MM.1S (cell line): ENCODE results near the gene RNLS.
"Not testable (repeated sequence)": the region's sequence is repeated elsewhere in the genome, so short reads cannot be mapped to it uniquely, and the experiment has no call there.

Experiments used
- DNase-seq: peaks from one replicate; pipeline ENCODE4 v3.0.0-alpha.2; 2015
- H2AFZ ChIP-seq: fragments of 300-600 bp; sonication (generic); 2 replicates; pipeline ENCODE4 v1.6.0; 2016; ENCODE audit warnings: antibody characterized with exemption, low read length
- H3F3A ChIP-seq: fragments of 300-600 bp; sonication (generic); 2 replicates; pipeline ENCODE4 v1.6.1; 2016; ENCODE audit warnings: mild to moderate bottlenecking, antibody characterized with exemption, low read length, moderate library complexity, mixed read lengths; ENCODE audit not compliant: insufficient read depth
- H3K27ac ChIP-seq: fragments of 300-600 bp; sonication (generic); 2 replicates; pipeline ENCODE4 v1.5.1; 2016; ENCODE audit warnings: mild to moderate bottlenecking, low read length
- H3K27me3 ChIP-seq: fragments of 300-600 bp; sonication (generic); replicated peaks from 2 replicates; pipeline ENCODE4 v1.6.0; 2016; ENCODE audit warnings: low read length; ENCODE audit not compliant: insufficient read depth
- H3K36me3 ChIP-seq: fragments of 300-600 bp; sonication (generic); replicated peaks from 2 replicates; pipeline ENCODE4 v1.6.1; 2016; ENCODE audit warnings: mild to moderate bottlenecking, low read length, mixed read lengths; ENCODE audit not compliant: insufficient read depth
- H3K4me1 ChIP-seq: fragments of 300-600 bp; sonication (generic); 2 replicates; pipeline ENCODE4 v1.6.1; 2016; ENCODE audit warnings: low read length, mixed read lengths
- H3K4me2 ChIP-seq: fragments of 300-600 bp; sonication (generic); 2 replicates; pipeline ENCODE4 v1.6.0; 2016; ENCODE audit warnings: low read depth, low read length
- H3K4me3 ChIP-seq: fragments of 300-600 bp; sonication (generic); 2 replicates; pipeline ENCODE4 v1.5.1; 2016; ENCODE audit warnings: low read length, mixed read lengths
- H3K79me2 ChIP-seq: fragments of 300-600 bp; sonication (generic); 2 replicates; pipeline ENCODE4 v1.6.1; 2016; ENCODE audit warnings: mixed run types, low read length, mixed read lengths
- H3K9ac ChIP-seq: fragments of 300-600 bp; sonication (generic); 2 replicates; pipeline ENCODE4 v1.6.1; 2016; ENCODE audit warnings: low read length, mixed read lengths
- H3K9me2 ChIP-seq: fragments of 300-600 bp; sonication (generic); replicated peaks from 2 replicates; pipeline ENCODE4 v1.6.1; 2016; ENCODE audit warnings: mild to moderate bottlenecking, low read length, mixed read lengths; ENCODE audit not compliant: insufficient read depth
- H3K9me3 ChIP-seq: fragments of 300-600 bp; sonication (generic); replicated peaks from 2 replicates; pipeline ENCODE4 v1.6.1; 2016; ENCODE audit warnings: mild to moderate bottlenecking, low read length, mixed read lengths; ENCODE audit not compliant: insufficient read depth
- H4K20me1 ChIP-seq: fragments of 300-600 bp; sonication (generic); 2 replicates; pipeline ENCODE4 v1.6.1; 2016; ENCODE audit warnings: mild to moderate bottlenecking, low read length, moderate library complexity, mixed read lengths; ENCODE audit not compliant: insufficient read depth
- CTCF ChIP-seq: fragments of 300-600 bp; sonication (generic); IDR thresholded peaks from 2 replicates; pipeline ENCODE4 v1.5.1; 2016; ENCODE audit warnings: antibody characterized with exemption, low read length, mixed read lengths
- EZH2 ChIP-seq: fragments of 300-600 bp; sonication (generic); optimal IDR thresholded peaks from 2 replicates; pipeline ENCODE3; 2017; ENCODE audit warnings: low read depth, mild to moderate bottlenecking, antibody characterized with exemption, low read length, mixed read lengths
- EZH2phosphoT487 ChIP-seq: fragments of 300-600 bp; sonication (generic); IDR thresholded peaks from 2 replicates; pipeline ENCODE4 v1.6.1; 2018; ENCODE audit warnings: antibody characterized with exemption, low read length

Gene RNLS

GRCh38 chr10:88313878-88314277, 269.2 kb downstream of the RNLS start:
- Histone ChIP-seq H3K27me3 (no peaks in the 10 kb centered on the region), H3K79me2 (no peaks in the 10 kb centered on the region), H3K9me3 (no peaks in the 10 kb centered on the region), H3K4me2 (no peak overlapping the region), H3K27ac (no peak overlapping the region), H2AFZ (no peak overlapping the region), H3K4me3 (no peak overlapping the region), H3K9me2 (no peaks in the 10 kb centered on the region), H4K20me1 (no peaks in the 10 kb centered on the region), H3K4me1 (no peaks in the 10 kb centered on the region), H3K9ac (no peak overlapping the region), H3F3A (no peaks in the 10 kb centered on the region), H3K36me3 (no peaks in the 10 kb centered on the region)
- TF ChIP-seq CTCF: no peak
- TF ChIP-seq EZH2phosphoT487: no peak
- TF ChIP-seq EZH2: no peak
- no peak for DNase-seq

GRCh38 chr10:88312855-88313254, 270.3 kb downstream of the RNLS start:
- no peaks in the 10 kb centered on the region for H3K27me3 ChIP-seq
- H3K36me3 ChIP-seq: no peaks in the 10 kb centered on the region
- TF ChIP-seq EZH2 (no peak), EZH2phosphoT487 (no peak), CTCF (no peak)
- H3K4me1 ChIP-seq: no peaks in the 10 kb centered on the region
- H2AFZ ChIP-seq: no peak overlapping the region
- H3K4me2 ChIP-seq: no peak overlapping the region
- no peaks in the 10 kb centered on the region for H3K79me2 ChIP-seq
- H4K20me1 ChIP-seq: no peaks in the 10 kb centered on the region
- H3K4me3 ChIP-seq: no peak overlapping the region
- no peak for DNase-seq
- no peak overlapping the region for H3K27ac ChIP-seq
- H3K9me2 ChIP-seq: no peaks in the 10 kb centered on the region
- H3F3A ChIP-seq: no peaks in the 10 kb centered on the region
- no peaks in the 10 kb centered on the region for H3K9me3 ChIP-seq
- no peak overlapping the region for H3K9ac ChIP-seq

GRCh38 chr10:88311264-88311663, 271.9 kb downstream of the RNLS start:
- DNase-seq: no peak
- Histone ChIP-seq H3K9me2 (no peaks in the 10 kb centered on the region), H3K27ac (no peak overlapping the region), H3K27me3 (no peaks in the 10 kb centered on the region), H2AFZ (no peak overlapping the region), H4K20me1 (no peaks in the 10 kb centered on the region), H3K9ac (no peak overlapping the region), H3K4me2 (no peak overlapping the region), H3F3A (no peaks in the 10 kb centered on the region), H3K79me2 (no peaks in the 10 kb centered on the region), H3K4me1 (no peaks in the 10 kb centered on the region), H3K4me3 (no peak overlapping the region), H3K36me3 (no peaks in the 10 kb centered on the region), H3K9me3 (no peaks in the 10 kb centered on the region)
- TF ChIP-seq EZH2 (no peak), EZH2phosphoT487 (no peak), CTCF (no peak)

GRCh38 chr10:88309365-88309764, 273.8 kb downstream of the RNLS start:
- Histone ChIP-seq H3K4me2 (no peak overlapping the region), H3K27ac (no peak overlapping the region), H4K20me1 (no peaks in the 10 kb centered on the region), H2AFZ (no peak overlapping the region), H3K9me3 (no peaks in the 10 kb centered on the region), H3K27me3 (no peaks in the 10 kb centered on the region), H3K4me3 (no peak overlapping the region), H3K79me2 (no peaks in the 10 kb centered on the region), H3K36me3 (no peaks in the 10 kb centered on the region), H3K9me2 (no peaks in the 10 kb centered on the region), H3K9ac (no peak overlapping the region), H3F3A (no peaks in the 10 kb centered on the region), H3K4me1 (no peaks in the 10 kb centered on the region)
- TF ChIP-seq EZH2 (no peak), CTCF (no peak), EZH2phosphoT487 (no peak)
- no peak for DNase-seq

GRCh38 chr10:88308361-88308760, 274.8 kb downstream of the RNLS start:
- H3K9me2 ChIP-seq, H3K9ac ChIP-seq, H2AFZ ChIP-seq, H3K27me3 ChIP-seq, H3K4me1 ChIP-seq, H3K79me2 ChIP-seq, H3K4me2 ChIP-seq, H3F3A ChIP-seq, H3K36me3 ChIP-seq, H3K4me3 ChIP-seq, H3K27ac ChIP-seq, H4K20me1 ChIP-seq, H3K9me3 ChIP-seq: not testable (repeated sequence)
- DNase-seq: peak; percentile 8
